Measurements from ENCODE around the gene FARP2. TPM values are rescaled to one million over a fixed set of nuclear protein-coding genes. Genes with fewer than 3 reads are reported as not detected.

The FARP2 gene
- total and polyA plus RNA-seq, 2 of the 4 experiments (the other 2 are of a cell fraction) = 17.1 to 30.8 TPM

GRCh38 chr2:241344925-241345651 lies 11.0 kb upstream of the FARP2 start:
- Histone ChIP-seq H2AK9ac (replicated peaks; ENCODE audit: low read depth, low read length, poor library complexity) (no peak overlapping the region), H3K36me3 (ENCODE audit: control insufficient read depth, insufficient read depth, low read length) (peaks cover 70% of the 10 kb centered on the region), H3K79me1 (ENCODE audit: low read depth in 1 of 2, low read length in 2 of 2) (peaks cover 30 to 62% of the 10 kb centered on the region in 2 experiments), H3K4me2 (ENCODE audit: low read depth, low read length) (no peak overlapping the region), H3K27me3 (ENCODE audit: control insufficient read depth, insufficient read depth, low read length) (no peaks in the 10 kb centered on the region), H3K27ac (ENCODE audit: insufficient read depth, low read length) (no peak overlapping the region), H3K4me1 (ENCODE audit: control insufficient read depth, insufficient read depth, low read length) (peaks cover 7% of the 10 kb centered on the region), H2BK15ac (ENCODE audit: low read depth, low read length) (no peak overlapping the region), H4K8ac (ENCODE audit: low read depth in 2 of 2, low read length in 2 of 2) (no peak overlapping the region), H3K56ac (ENCODE audit: extremely low read depth, insufficient read depth, low read length) (no peak overlapping the region), H3K14ac (replicated peaks; ENCODE audit: low read depth, low read length) (no peak overlapping the region), H2AFZ (replicated peaks; ENCODE audit: low read length, poor library complexity) (no peak overlapping the region), H3K4ac (ENCODE audit: low read depth, low read length) (no peak overlapping the region), H4K5ac (ENCODE audit: low read depth, low read length) (no peak overlapping the region), H3K18ac (ENCODE audit: low read depth, low read length) (no peak overlapping the region), H3K23ac (ENCODE audit: low read depth, low read length) (peak overlapping the region; percentile 26; the same call in 1 of the 2 replicates), H3K9ac (ENCODE audit: low read depth, low read length) (no peak overlapping the region), H4K91ac (ENCODE audit: insufficient read depth, low read depth, low read length) (no peak overlapping the region), H2BK20ac (ENCODE audit: low read depth, low read length) (no peak overlapping the region), H3K9me1 (ENCODE audit: insufficient read depth, low read length) (peaks cover 10% of the 10 kb centered on the region), H3K9me3 (ENCODE audit: control insufficient read depth, insufficient read depth, low read length) (no peaks in the 10 kb centered on the region), H2BK120ac (ENCODE audit: low read depth, low read length) (no peak overlapping the region), H2BK5ac (ENCODE audit: low read depth, low read length, poor library complexity, severe bottlenecking) (no peak overlapping the region), H2AK5ac (ENCODE audit: low read depth, low read length) (no peak overlapping the region), H3K4me3 (ENCODE audit: insufficient read depth, low read depth, low read length) (no peak overlapping the region), H4K20me1 (ENCODE audit: insufficient read depth, low read length) (peaks cover 39% of the 10 kb centered on the region)
- intact Hi-C loops (cut with micrococcal nuclease) (no loop called here), dilution Hi-C loops (cut with HindIII; ENCODE audit: low sequenced_read_pairs, unreplicated experiment) (no loop called here), in situ Hi-C loops (cut with MboI; ENCODE audit: low sequenced_read_pairs) (loop anchor here (5.0 kb wide), 1 partner anchor 83 kb away; no protein-coding TSS in a partner anchor)
- ChIA-PET POLR2A (ENCODE audit: unreplicated experiment) (no interaction called here), CTCF (no interaction called here)
- ATAC-seq (ENCODE audit: low read depth) = peak; percentile 61
- BruUV-seq (replicated peaks) = no TSS peak
- WGBS, 2 experiments (ENCODE audit: extremely low coverage in 2 of 2, insufficient read length in 1 of 2) = no CpG with 5 or more reads among the region's 9 CpGs
- DNase-seq = peak; percentile 51
- no peak for TF ChIP-seq RCOR1 (IDR thresholded peaks at IDR 0.05; ENCODE audit: insufficient replicate concordance, low read length)
- TF ChIP-seq CEBPB (IDR thresholded peaks at IDR 0.05; ENCODE audit: low read depth, low read length) = peak; percentile 32; the same call in 1 of the 2 replicates

All from IMR-90 (cell line).